Neural crest cell (in vitro differentiated cells): ENCODE measurements around the gene BBLN. TPM values are rescaled to one million over a fixed set of nuclear protein-coding genes. Genes with fewer than 3 reads are reported as not detected.

ENCODE experiments used
- DNase-seq: peaks from one replicate; pipeline ENCODE4 v3.0.0; 2021; ENCODE audit warnings: low read depth, mixed read lengths, low spot score
- H3K27ac Mint-ChIP-seq: one replicate; pipeline ENCODE4 v1.8.0; 2021; ENCODE audit warnings: mild to moderate bottlenecking, mixed read lengths; ENCODE audit not compliant: unreplicated experiment
- H3K27me3 Mint-ChIP-seq: 2 replicates; pipeline ENCODE4 v1.8.0; 2021; ENCODE audit warnings: low read depth, mild to moderate bottlenecking, mixed read lengths
- H3K36me3 Mint-ChIP-seq: 2 replicates; pipeline ENCODE4 v1.8.0; 2021; ENCODE audit warnings: low read depth, mild to moderate bottlenecking, mixed read lengths
- H3K4me1 Mint-ChIP-seq: 2 replicates; pipeline ENCODE4 v1.8.0; 2021; ENCODE audit warnings: mixed read lengths
- H3K4me3 Mint-ChIP-seq: one replicate; pipeline ENCODE4 v1.8.0; 2021; ENCODE audit warnings: mild to moderate bottlenecking, mixed read lengths
- H3K9me3 Mint-ChIP-seq: 2 replicates; pipeline ENCODE4 v1.8.0; 2021; ENCODE audit warnings: mixed read lengths
- total RNA-seq: library from RNA; stranded (reverse); gene quantifications from 2 replicates; pipeline ENCODE4 v1.2.1, GENCODE V29; 2021
- TF ChIP-seq, protein P1 (sequence below): fragments of 200-600 bp; sonication (generic); conservative IDR thresholded peaks from 2 replicates; pipeline ENCODE4 v1.5.0; 2021; ENCODE audit warnings: antibody characterized with exemption, mild to moderate bottlenecking

The BBLN gene
- total RNA-seq, 1 donor from 2014 or later = 82.5 TPM

DNA sequence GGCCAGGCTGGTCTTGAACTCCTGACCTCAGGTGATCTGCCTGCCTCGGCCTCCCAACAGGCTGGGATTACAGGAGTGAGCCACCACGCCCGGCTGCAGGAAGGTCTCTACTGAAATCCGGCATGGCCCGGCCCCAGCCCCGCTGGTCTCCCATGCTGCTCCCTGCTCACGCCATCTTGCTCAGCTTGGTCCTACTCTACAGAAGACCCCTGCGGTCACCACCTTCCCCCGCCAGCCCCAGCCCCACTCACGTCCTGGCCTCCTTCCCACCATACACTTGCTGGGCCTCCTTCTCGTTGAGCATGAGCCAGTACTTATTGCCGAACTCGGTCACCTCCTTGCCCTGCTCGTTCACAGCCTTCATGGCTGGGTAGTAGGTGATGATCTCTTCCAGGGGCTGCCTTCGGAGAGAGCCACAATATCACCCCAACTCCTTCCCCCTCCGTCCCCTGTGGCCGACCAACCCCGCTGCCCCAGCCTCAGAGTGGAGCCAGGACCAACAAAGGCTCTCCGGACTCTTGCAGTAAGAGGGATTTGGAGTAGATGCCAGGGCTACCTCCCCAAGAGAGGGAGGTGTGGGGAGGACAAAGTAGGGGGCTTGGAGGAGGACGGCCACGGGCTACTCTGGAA is 36.5 kb upstream of the BBLN start:
- peaks cover 19% of the 10 kb centered on the region for H3K4me1 Mint-ChIP-seq
- TF ChIP-seq, protein P1, sequence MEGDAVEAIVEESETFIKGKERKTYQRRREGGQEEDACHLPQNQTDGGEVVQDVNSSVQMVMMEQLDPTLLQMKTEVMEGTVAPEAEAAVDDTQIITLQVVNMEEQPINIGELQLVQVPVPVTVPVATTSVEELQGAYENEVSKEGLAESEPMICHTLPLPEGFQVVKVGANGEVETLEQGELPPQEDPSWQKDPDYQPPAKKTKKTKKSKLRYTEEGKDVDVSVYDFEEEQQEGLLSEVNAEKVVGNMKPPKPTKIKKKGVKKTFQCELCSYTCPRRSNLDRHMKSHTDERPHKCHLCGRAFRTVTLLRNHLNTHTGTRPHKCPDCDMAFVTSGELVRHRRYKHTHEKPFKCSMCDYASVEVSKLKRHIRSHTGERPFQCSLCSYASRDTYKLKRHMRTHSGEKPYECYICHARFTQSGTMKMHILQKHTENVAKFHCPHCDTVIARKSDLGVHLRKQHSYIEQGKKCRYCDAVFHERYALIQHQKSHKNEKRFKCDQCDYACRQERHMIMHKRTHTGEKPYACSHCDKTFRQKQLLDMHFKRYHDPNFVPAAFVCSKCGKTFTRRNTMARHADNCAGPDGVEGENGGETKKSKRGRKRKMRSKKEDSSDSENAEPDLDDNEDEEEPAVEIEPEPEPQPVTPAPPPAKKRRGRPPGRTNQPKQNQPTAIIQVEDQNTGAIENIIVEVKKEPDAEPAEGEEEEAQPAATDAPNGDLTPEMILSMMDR = no peak
- no peaks in the 10 kb centered on the region for H3K27me3 Mint-ChIP-seq
- H3K9me3 Mint-ChIP-seq = no peaks in the 10 kb centered on the region
- no peaks in the 10 kb centered on the region for H3K36me3 Mint-ChIP-seq
- H3K27ac Mint-ChIP-seq = no peak overlapping the region
- DNase-seq = no peak
- H3K4me3 Mint-ChIP-seq = no peak overlapping the region

DNA sequence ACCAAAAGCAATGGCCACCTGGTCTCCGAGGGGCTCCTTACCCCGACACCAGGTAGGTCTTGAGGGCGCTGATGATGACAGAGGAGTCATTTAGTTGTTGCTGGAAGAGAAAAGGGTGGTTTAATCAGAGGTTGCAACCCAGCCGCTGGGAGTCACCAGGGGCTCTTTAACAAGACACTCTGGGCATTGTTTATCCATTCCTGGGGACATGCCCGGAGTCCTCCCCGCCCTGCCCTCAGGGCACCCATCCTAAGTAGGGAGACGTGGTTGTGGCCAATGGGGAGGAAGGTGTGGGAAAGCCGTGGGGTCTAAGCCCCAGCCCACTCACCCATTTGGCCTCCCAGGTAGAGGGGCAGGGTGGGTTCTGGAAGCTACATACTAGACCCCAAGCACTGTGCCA is 35.6 kb upstream of the BBLN start:
- Mint-ChIP-seq H3K9me3 (peaks cover 4% of the 10 kb centered on the region), H3K27me3 (no peaks in the 10 kb centered on the region), H3K4me3 (peak overlapping the region; percentile 88), H3K36me3 (peaks cover 5% of the 10 kb centered on the region), H3K27ac (no peak overlapping the region), H3K4me1 (peaks cover 25% of the 10 kb centered on the region)
- no peak for DNase-seq
- TF ChIP-seq, protein P1 = no peak

GRCh38 chr9:128124873-128125579 is 35.0 kb upstream of the BBLN start:
- Mint-ChIP-seq H3K4me1 (peaks cover 25% of the 10 kb centered on the region), H3K36me3 (peaks cover 6% of the 10 kb centered on the region), H3K9me3 (peaks cover 4% of the 10 kb centered on the region), H3K27ac (no peak overlapping the region), H3K4me3 (peak overlapping the region; percentile 88), H3K27me3 (no peaks in the 10 kb centered on the region)
- DNase-seq = peak; percentile 64
- TF ChIP-seq, protein P1 = peak; percentile 56

DNA sequence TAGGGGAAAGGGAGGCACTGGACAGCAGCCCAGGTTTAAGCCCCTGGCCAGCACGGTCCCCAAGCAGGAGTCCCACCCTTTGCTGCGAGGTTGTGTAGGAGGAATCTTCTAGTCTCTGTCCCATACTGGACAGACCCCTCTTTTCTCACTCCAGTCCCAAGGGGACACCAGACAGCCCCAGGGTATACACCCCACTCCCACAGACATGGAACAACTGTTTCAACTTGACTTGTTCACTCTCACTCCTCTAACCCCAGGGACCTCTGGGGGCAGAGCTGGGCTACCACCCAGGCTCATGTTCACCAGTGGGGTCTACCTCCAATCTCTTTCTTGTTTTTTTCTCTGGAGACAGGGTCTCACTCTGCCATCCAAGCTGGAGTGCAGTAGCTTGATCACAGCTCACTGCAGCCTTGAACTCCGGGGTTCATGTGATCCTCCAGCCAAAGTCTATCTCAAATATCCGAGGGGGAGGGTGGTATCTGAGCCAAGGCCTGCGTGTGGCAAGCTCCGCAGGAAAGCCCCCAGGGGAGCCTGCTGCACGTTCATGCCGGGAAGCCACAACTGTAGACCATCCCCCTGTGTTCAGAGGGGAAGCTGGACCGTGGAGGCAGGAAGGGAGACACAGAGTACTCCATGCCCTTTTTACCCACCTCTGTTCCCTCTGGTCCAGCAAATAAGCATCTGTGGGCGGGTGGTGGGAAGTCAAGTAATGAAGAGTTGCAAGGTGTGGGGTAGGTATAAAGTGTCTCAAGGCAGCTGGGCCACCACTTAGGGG is 34.3 kb upstream of the BBLN start:
- Mint-ChIP-seq H3K9me3 (peaks cover 4% of the 10 kb centered on the region), H3K4me3 (peak overlapping the region; percentile 88), H3K27ac (peak overlapping the region; percentile 35), H3K27me3 (no peaks in the 10 kb centered on the region), H3K4me1 (peaks cover 25% of the 10 kb centered on the region), H3K36me3 (peaks cover 6% of the 10 kb centered on the region)
- no peak for DNase-seq
- TF ChIP-seq, protein P1 = no peak

- Mint-ChIP-seq H3K4me3 (peak within 1 kb of the TSS; percentile 99), H3K27me3 (peaks cover under 1% of the 10 kb centered on the region), H3K36me3 (peaks cover 6% of the 10 kb centered on the region), H3K27ac (peak within 1 kb of the TSS; percentile 99), H3K4me1 (peaks cover 25% of the 10 kb centered on the region), H3K9me3 (peaks cover 4% of the 10 kb centered on the region)
- TF ChIP-seq, protein P1 = no peak
- DNase-seq = peak; percentile 69
These were observed 32.5 kb upstream of the BBLN start, which contains the start of gene PTGES2 for GRCh38 chr9:128127568-128127989. TSS of gene PTGES2 (minus strand) at chr9:128127729. CDS start at chr9:128127717, 12 bp downstream.
